Ramos (cell line): ENCODE results near the gene COL5A1.

Source experiments
- in situ Hi-C: fragments of 300-500 bp; cut with MboI; formaldehyde crosslinking; loops from one replicate; pipeline ENCODE4 v1.14.3; 2022; ENCODE audit warnings: low sequenced_read_pairs; ENCODE audit not compliant: unreplicated experiment

COL5A1 gene

DNA sequence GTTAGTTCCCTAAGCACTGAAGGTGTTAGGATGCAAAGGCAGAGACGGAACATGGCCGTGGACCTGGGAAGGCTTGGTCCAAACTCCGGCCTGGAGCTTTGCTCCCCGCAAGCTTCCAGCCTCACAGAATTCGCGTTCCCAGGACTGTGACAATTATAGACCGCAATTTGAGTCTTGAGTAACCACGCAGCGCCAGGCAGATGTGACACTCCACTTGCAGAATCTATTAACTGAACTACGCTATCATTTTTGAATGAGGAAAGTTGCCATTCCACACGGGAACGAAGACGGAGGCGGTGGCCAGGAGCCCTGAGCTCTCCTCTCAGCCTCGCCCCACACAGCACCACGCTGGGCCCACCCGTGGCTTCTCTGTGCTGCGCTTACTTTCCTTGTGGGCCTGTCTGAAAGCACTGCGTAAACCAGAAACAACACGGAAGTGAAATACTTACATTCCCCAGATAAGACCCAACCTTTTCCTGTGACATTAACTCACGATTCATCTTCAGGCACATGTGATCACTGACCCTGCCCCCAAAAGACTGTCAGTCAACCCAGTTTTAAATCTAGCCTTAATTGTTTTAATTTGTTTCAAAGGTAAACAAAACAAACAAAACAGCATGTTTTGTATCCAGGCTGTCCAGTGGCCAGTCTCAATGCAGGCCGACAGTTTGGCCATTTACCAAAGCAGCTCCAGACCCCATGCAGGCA is 16.1 kb upstream of the COL5A1 start:
- in situ Hi-C loops = no loop called here

DNA sequence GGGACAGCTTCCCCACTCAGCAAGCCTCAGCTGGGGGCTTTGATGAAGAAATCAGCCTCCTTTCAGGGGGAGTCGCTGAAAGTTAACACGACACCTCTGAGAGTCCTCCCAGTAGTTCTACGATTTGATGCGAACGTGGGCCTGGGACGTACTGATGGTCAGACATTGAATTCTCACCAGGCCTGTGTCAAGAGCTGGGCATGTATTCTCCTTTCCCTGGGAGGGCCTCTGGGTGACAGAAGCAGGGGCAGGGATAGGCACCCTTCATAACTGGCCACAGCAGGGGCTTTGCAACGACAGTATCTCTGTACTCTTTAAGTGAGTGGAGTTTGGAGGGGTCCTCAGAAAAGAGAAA is 15.6 kb upstream of the COL5A1 start:
- in situ Hi-C loops = no loop called here

DNA sequence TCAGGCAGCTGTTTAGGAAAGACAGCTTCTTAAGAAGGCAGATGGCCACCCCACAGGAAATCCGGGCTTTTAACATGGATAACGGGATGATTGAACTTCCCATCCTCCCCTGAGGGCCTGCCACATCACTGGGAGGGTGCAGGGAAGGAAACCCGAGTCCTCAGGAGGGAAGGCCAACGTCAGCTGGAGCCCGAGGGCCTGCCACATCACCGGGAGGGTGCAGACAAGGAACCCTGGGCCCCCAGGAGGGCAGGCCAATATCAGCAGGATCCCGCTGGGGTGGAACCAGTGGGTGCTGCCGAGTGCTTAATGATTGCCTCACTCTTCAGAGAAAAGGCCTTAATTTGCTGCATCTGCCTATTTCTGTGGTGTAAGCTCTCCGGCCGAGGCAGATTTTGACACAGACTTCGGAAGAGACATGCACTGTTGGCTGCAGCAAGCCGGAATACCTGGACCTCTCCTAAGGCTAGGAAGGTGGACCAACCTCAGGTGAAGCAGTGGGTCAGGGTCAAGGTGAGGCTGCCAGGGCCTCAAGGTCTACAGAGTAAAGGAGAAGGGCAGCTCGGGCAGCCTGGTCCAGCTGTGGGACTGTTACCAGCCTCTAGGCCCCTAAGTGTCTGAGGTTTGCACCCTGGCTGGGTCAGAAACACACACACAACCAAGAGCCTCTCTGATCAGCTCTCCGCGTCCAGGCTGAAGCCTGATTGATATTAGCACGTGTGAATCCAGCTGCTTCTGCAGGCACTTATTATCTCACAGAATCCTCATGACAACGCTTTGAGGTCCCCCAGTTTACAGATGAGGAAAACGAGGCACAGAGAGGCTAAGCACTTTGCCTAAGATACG is 14.8 kb upstream of the COL5A1 start:
- in situ Hi-C loops = no loop called here

DNA sequence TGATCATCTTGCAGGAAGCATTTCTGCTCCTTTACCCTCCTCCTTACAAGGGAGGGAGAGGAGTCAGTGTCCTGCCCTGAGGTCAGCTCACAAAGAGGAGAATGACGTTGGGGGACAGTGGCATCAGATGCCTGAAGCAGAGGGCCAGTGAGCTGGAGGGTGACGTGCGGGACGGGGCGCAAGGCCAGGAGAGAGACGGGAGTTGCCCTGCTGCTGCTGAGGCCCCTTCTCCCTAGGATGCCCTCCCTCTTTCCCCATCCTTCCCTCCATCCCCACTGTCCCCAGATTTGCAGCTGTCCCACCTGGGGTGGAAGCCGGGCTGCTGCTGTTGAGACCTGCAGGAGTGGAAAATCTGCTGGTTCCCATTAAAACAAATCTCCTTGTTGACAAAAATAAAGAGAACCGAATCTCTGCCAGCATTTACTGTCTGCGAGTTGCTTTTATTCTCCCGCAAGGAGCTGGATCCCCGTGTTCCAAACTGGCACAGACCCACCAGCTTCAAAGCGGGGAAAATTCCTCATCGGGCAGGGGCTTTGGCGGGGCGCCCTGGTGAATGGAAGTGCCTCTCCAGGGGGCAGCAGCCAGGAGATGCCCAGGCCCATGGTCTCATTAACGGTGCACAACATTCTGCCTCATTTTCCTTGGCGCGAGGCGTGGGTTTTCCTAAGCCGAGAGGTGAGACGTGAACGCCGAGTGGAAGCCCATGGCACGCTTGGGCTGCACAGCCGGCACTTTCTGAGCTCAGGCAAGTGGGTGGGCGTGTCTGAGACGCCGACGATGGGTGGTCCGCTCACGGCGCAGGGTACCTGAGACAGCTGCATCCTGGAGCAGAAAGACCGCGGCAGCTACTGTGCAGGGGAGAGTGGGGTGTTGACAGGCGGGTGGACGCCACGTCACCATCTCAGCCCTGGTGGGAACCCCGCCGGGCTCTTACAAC is 13.9 kb upstream of the COL5A1 start:
- in situ Hi-C loops = no loop called here

DNA sequence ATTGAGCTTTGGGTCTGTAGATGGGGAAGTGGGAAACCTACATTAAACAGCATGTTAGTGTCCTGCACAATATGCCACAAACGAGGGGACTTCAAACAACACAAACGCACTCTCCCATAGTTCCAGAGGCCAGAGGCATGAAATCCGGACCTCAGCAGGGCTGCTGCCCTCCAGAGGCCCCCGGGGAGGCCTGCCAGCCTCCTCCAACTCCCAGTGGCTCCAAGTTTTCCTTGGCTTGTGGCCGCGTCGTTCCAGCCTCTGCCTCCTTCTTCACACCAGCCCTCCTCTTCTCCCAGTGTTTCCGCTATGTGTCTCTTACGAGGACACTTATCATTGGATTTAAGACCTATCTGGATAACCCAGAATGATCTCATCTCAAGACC is 13.3 kb upstream of the COL5A1 start:
- in situ Hi-C loops = no loop called here

DNA sequence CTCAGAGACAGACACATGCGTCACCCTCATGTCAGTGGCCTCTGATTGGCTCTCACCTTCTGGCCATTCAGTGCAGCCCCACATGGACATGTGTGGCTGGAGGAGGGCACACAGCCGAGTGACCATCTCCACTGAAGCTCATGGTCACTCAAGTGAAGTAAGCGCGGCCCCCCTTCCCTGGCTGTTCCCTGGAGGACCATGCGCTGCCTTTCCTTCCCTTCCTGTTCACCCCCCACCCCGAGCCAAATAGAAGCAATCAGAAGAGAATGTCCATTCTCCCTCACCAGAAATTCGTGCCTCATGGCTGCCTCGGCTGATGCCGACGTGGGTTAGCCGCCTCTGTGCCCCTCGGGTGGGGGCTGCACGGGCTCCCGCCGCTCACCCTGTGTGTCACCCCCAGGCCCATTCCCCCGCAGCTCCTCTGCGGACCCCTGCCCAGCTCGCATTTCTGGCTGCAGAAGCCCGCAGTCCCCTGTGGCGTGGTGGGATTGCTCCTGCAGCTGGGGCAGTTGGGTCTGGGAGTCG is 12.5 kb upstream of the COL5A1 start:
- in situ Hi-C loops = no loop called here

DNA sequence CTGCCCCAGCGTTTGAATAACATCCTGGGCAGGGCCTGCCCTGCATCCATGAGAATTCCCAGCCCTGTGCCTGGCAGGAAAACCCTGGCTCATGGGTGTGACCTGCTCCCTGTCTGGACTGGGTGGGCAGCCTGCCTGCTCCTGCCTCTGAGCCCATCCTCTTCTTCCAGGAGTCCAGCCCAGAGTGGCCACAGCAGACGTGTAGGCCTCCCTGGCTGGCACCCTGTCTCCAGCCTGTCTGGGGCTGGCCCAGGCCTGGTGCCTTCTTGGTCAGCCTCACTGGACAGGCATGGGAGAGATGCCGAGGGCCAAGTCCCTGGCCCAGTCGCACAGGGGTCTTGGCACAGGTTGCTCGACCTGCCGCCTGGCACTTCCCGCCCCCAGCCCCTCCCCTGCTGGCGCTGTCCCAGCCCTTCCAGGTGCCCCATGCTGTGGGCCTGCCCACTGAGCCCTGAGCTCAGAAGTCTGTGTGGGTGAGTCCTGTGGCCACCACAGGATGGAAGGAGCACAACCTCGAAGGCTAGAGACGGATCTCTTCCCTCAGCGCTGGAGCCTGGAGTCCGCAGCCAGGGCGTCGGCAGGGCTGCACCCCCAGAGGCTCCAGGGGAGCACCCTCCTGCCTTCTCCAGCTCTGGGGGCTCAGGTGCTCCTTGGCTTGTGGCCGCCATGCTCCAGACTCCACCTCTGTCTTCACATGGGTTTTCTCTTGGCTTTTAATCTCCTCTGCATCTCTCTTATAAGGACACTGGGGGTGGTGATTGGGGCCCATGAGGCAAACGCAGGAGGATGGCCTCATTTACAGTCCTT is 11.8 kb upstream of the COL5A1 start:
- in situ Hi-C loops = no loop called here

DNA sequence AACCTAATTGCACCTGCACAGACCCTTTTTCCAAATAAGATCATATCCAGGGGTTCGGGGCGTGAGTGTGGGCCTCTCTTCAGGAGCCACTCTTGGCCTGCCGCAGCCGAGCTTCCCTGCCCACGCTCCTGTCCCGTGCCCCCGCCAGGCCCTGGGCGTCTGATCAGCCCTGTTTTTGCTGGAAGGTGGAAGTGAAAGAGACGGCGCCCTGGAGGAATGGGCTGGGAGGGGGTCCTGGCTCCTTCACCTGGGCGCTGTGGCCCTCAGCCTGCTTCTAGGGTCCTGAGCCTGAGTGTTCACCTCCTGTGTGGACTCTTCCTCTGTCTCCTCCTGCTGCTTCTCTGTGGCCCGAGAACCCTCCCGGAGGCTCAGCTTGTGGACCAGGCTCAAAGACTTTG is 11.2 kb upstream of the COL5A1 start:
- in situ Hi-C loops = no loop called here

DNA sequence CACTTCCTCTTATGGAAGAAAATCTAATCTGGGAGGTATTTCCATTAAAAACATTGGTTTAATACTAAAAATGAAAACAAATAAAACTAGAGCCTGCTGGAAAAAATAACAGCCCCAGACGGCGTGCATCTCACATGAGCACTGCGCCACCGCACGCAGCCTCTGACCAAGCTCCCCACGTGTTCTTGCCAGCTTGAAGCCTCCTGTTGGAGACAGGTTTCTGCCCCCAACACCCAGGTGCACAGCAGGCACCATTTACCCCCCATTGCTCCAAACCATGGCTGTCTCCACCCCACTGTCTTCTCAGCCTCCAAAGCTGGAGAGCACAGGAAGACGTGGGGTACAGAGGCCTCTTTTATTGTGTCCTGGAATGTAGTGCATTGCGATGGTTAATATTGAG is 10.7 kb upstream of the COL5A1 start:
- in situ Hi-C loops = no loop called here

DNA sequence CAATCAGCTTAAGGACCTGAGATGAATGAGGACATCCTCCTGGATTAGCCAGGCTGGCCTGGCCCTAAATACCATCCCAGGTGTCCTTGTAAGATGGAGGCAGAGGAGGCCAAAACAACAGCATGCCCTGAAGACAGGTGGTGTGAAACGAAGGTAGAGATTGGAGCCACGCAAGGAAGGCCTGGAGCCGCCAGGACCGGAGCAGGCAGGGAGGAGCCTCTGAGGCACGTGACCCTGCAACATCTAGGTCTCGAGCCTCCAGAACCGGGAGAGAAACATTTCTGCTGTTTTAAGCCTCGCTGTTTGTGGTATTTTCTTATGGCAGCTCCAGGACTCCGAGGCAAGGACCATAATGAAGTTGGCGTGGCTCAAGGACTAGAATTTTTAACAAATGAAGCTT is 9.7 kb upstream of the COL5A1 start:
- in situ Hi-C loops = no loop called here

DNA sequence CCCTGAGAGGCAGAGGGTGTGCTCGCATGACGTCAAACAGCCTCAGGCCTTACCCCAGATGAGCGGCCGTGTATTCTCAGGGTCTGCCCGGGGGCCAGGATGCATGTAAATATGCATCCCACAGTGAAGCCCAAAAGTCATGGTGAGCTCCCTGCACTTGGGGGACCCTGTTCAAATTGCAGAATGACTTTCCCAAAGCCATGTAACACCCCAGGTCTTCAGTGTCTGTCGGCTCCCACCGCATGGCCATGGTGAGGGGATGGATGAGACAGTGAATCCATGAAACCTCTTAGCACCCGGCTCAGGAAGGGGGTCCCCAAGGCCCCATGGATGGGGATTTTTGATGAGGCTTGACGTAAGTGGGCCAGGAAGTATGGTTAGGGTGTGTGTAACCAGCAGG is 9.3 kb upstream of the COL5A1 start:
- in situ Hi-C loops = no loop called here

DNA sequence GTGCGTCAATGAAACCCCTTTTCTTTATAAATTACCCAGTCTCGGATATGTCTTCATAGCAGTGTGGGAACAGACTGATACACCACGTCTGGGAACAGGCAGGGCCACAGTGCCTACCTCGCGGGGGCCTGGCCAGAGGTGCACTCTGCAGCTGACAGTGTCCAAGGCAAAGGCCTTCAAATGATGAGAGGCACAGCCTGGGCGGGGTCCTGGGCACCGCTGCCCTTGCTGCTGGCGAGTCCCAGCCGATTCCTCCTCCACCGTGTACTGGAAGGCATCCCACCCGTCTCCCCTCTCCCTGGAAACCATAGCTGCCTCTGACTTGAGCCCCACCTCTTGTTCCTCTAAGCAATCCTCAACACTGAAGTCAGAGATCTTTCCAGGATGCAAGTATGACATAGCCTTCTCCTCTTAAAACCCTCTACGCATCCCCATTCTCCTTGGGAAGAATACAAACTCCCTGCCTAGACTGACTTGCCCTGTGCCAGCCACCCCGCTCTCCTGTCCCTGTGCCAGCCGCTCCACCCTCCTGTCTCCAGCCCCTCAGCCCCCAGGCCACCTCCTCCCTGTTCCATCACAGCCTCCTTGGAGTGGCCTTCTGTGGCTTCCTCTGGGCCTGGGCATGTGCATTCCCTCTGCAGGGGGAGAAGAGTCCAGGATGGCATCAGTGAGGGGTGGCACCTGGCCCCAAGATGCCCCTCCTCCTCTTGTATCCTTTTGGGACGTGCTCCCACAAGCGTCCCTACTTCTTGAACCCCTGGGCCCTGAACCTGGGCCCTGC is 8.1 kb upstream of the COL5A1 start:
- in situ Hi-C loops = no loop called here

DNA sequence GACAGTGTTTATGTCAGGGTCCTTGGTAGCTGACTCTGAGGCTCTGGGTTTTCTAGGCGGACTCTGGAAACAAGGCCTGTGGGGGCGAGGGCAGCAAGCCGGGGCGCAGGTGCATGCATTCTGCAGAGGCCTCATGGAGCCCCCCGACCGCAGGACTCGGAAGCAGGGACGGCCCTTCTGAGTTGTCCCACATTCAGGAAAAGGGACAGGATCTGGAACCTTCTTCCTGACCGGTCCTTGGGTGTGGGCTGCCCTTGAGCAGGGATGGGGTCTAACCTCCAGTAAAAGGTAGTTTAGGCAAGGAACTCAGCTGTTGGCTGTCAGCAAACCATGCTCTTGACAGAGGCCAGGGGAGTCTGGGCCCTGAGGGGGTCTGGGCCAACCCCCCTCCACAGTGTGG is 7.4 kb upstream of the COL5A1 start:
- in situ Hi-C loops = no loop called here

DNA sequence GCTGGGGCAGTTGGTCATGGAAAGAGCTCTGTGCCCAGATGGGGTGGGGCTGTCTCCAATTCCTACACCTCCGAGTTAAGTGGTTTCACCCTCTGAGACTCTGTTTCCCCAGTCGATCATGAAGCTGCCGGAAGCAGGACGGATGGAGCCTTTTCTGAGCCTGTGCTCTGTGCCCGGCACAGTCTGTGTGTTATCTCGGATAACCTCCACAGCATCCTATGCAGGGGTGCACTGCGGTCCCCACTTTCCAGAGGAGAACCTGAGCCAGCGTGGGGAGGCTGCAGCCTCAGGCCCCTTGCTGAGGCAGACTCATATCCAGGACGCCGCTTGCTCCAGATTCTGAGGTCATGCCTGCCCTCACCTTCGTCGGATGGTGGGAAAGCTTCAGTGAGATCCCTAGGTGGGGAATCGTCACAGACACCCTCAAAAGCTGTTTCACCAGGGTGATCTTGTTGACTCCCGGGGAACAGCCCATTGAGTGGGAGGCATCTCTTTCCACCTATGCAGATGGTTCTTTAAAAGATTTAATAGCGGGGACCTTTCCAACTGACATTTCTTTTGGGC is 6.9 kb upstream of the COL5A1 start:
- in situ Hi-C loops = no loop called here

DNA sequence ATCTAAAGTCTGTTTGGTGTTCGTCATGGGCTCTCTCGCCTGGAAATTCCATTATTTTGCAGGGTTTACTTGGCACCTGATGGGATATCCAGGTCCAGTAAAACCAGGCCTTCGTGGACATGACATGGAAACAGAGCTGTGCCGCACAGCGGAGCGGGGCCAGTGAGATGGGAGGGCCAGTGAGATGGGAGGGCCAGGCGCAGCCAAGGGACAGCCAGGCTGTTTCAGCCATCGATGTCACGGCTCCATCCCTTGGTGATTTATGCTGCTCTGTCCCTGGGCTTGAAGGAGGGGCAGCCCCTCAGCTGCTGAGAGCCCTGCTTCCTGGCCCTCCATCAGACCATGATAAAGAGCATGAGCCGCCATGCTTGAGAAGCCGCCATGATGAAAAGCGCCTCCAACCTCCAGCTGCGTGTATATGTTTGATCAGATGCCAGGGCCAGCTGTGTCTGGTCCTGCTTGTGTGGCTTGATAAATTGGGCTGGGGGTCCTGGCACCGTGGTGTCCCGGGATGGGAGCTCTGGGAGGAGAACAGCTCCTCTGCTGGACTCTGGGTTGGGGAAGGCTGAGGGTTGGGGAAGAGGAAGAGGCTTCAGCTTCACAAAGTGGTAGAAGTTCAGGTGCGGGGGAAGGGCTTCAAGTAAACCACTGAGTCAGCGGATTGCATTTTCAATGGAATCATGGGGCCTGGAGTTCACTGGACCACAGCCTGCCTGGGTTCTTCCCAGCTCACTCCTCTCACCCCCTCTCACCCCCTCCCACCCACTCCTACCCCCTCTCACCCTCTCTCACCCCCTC is 6.1 kb upstream of the COL5A1 start:
- in situ Hi-C loops = no loop called here

DNA sequence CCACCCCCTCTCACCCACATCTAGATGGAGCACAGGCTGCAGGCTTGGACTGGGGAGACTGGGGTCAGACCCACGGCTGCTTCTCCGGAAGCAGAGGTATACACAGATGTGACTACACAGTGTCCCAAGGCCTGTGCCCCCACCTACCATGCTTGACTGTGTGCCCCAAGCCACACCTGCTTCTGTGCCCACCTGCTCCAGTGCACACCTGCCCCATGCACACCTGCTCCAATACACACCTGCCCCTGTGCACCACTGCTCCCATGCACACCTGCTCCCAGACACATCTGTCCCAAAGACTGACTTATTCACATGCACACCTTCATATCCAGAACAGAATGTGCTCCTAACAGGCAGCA is 5.5 kb upstream of the COL5A1 start:
- in situ Hi-C loops = no loop called here

DNA sequence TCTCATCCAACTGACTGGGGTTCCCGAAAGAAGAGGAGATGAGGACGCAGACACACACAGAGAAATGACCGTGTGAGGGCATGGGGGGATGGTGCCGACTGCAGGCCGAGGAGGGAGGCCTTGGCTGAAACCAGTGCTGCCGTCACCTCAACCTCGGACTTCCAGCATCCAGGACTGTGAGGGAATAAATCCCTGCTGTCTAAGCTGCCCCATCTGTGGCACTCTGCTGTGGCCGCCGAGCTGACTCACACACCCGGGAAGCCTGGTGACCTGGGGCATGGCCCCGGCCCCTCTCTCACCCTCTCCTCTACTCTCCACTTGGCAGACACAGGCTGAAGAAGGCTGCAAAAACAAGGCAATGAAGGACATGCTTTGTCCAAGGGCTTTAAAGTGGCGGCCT is 4.4 kb upstream of the COL5A1 start:
- in situ Hi-C loops = no loop called here
